ENCODE measurements around the gene CCDC149.

The CCDC149 gene

DNA sequence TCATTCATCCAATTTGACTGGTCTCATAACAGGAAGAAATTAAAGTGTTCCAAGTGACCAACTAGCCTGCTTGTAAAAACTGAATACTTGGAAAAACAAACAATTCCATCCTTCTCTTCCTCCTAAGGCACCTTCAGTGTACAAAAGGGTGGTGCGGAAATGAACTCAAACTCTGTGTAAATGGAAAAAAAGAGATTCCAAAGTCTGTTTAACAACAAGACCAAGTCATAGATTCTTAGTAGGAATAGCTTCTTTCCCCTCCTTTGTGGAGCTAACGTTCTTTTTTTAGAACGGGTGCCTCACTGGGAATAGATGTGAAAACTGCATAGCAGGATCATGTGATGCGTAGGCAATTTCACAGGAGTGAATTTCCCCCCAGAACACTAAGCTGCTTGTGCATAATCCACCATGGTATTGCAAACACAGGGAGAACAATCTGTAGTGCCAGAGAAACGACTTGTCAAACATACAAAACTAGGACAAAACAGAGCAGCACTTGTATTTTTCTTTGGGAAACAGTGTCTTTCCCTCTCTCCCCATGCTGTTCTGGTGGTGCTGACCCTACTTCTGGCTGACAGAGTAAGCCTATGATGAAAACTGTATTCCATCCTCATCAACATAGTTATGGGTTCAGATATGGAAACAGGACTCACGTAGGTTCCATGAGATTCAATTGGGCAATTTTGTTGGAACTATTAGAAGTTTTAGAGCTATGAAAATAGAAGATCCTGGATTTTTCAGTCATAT is 130.7 kb downstream of the CCDC149 start:
- peaks cover 18% of the 10 kb centered on the region for H3K27me3 Mint-ChIP-seq (ENCODE audit: low read depth, poor library complexity)
- H3K4me3 Mint-ChIP-seq: no peak overlapping the region
- H3K9me3 Mint-ChIP-seq: peaks cover 16% of the 10 kb centered on the region
- H3K27ac Mint-ChIP-seq: peak overlapping the region; percentile 27
- peaks cover 4% of the 10 kb centered on the region for H3K36me3 Mint-ChIP-seq (ENCODE audit: low read depth)
- no peak for TF ChIP-seq CTCF (IDR thresholded peaks at IDR 0.05)
- DNase-seq: no peak
- H3K4me1 Mint-ChIP-seq: peaks cover 46% of the 10 kb centered on the region

DNA sequence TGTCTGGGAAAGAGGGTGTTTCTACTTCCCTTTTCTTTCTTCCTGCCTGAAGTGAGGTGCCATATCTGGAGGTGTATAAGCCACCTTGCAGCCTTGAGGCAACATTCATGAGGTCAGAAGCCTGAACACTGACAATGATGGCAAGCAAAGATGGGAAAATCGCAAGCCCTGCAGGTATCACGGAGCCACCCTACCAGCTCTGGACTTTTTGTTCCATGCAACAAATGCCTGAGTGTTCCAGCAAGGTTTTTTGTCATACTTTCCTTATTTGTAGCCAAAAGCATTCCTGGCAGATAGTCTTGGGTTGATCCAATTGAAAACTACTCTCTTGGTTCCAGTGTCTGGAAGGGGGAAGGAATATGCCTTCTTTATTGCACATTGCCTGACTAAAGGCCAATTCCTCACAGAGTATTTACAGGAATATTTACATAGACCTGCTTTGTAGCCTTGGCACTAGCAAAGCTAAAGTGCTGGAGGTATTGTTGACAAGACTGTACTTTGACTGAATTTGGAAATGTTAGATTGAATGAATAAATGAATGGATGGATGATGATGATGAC is 131.8 kb downstream of the CCDC149 start:
- no peak for TF ChIP-seq CTCF (IDR thresholded peaks at IDR 0.05)
- H3K9me3 Mint-ChIP-seq: peaks cover 6% of the 10 kb centered on the region
- no peak for DNase-seq
- H3K36me3 Mint-ChIP-seq (ENCODE audit: low read depth): no peaks in the 10 kb centered on the region
- H3K4me3 Mint-ChIP-seq: no peak overlapping the region
- H3K27me3 Mint-ChIP-seq (ENCODE audit: low read depth, poor library complexity): peaks cover 21% of the 10 kb centered on the region
- peaks cover 46% of the 10 kb centered on the region for H3K4me1 Mint-ChIP-seq
- H3K27ac Mint-ChIP-seq: no peak overlapping the region

- no peaks in the 10 kb centered on the region for H3K36me3 Mint-ChIP-seq (ENCODE audit: low read depth)
- no peaks in the 10 kb centered on the region for H3K9me3 Mint-ChIP-seq
- H3K4me1 Mint-ChIP-seq: peaks cover 44% of the 10 kb centered on the region
- no peak for DNase-seq
- TF ChIP-seq CTCF (IDR thresholded peaks at IDR 0.05): no peak
- no peak overlapping the region for H3K4me3 Mint-ChIP-seq
- no peak overlapping the region for H3K27ac Mint-ChIP-seq
- H3K27me3 Mint-ChIP-seq (ENCODE audit: low read depth, poor library complexity): peaks cover 25% of the 10 kb centered on the region
Observed at GRCh38 chr4:24778464-24779225, 134.2 kb downstream of the CCDC149 start.

DNA sequence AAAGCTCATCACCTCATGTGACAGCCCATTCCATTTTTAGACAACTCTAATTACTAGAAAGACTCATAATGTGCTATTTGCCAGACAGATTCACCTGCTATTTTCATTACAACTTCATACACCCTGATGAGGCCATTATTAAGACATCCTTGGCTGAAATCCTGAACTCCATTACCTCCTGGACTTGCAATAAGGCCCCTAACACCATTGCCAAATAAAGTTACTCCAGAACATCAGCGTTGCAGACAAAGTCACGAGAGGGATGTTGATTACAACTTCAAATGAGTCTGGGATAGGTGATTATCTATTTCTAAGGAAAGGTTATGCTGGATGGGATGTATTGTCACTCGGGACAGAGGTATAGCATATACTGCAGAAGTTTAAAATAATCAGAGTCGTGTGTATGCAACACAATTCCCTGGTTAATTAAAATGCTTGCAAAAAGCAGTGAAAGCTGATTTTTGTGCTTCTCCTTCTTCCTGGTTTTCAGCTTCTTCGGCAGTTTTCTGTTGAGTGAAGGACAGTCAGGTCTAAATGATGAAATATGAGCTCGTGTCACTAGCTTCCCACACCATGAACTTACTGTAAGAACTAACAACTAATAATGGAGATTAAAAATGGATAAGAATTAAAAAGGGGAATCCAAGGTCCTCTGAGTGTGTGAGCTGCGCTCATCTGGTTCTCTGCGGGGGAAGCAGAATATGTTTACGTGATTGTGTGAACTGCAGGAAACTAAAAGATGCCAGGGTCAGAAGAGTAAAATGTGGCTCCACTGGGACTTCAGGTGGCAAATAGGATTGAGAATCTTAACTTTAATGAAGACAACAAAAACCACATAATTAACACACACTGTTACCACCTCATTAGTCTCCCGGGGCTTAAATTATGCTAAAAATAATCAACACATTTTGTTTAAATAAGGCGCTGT is 135.0 kb downstream of the CCDC149 start:
- Mint-ChIP-seq H3K4me1 (peaks cover 37% of the 10 kb centered on the region), H3K27me3 (ENCODE audit: low read depth, poor library complexity) (peaks cover 21% of the 10 kb centered on the region), H3K27ac (peak overlapping the region; percentile 9), H3K36me3 (ENCODE audit: low read depth) (no peaks in the 10 kb centered on the region), H3K4me3 (no peak overlapping the region), H3K9me3 (no peaks in the 10 kb centered on the region)
- no peak for TF ChIP-seq CTCF (IDR thresholded peaks at IDR 0.05)
- no peak for DNase-seq

GRCh38 chr4:24775750-24776149 is 137.1 kb downstream of the CCDC149 start:
- H3K9me3 Mint-ChIP-seq: no peaks in the 10 kb centered on the region
- no peaks in the 10 kb centered on the region for H3K36me3 Mint-ChIP-seq (ENCODE audit: low read depth)
- H3K4me1 Mint-ChIP-seq: peaks cover 19% of the 10 kb centered on the region
- peaks cover 22% of the 10 kb centered on the region for H3K27me3 Mint-ChIP-seq (ENCODE audit: low read depth, poor library complexity)
- no peak overlapping the region for H3K27ac Mint-ChIP-seq
- DNase-seq: no peak
- no peak overlapping the region for H3K4me3 Mint-ChIP-seq
- no peak for TF ChIP-seq CTCF (IDR thresholded peaks at IDR 0.05)
